Stimulated activated CD4-positive, alpha-beta T cell treated with anti-CD3 and anti-CD28 coated beads, Interleukin-2, amount 100 ng/mL, for 48 hours (primary cell): ENCODE data around the gene NHS.

ENCODE experiments used
- DNase-seq, 2 donors: peaks; one replicate each; pipeline ENCODE4 v3.0.0-alpha.2; 2020

The NHS gene

GRCh38 chrX:17456526-17456925 lies 81.5 kb downstream of the NHS start:
- DNase-seq: no peak

GRCh38 chrX:17459008-17459611 lies 84.1 kb downstream of the NHS start:
- DNase-seq: no peak

- DNase-seq: no peak
These were observed 84.7 kb downstream of the NHS start for GRCh38 chrX:17459661-17460060.

- DNase-seq: no peak
These were observed 87.9 kb downstream of the NHS start for GRCh38 chrX:17462881-17463280.

GRCh38 chrX:17464194-17464593 lies 89.2 kb downstream of the NHS start:
- no peak for DNase-seq

GRCh38 chrX:17465201-17465600 lies 90.2 kb downstream of the NHS start:
- no peak for DNase-seq

- DNase-seq: no peak
These were observed 90.8 kb downstream of the NHS start for GRCh38 chrX:17465802-17466201.

GRCh38 chrX:17470136-17470535 lies 95.1 kb downstream of the NHS start:
- DNase-seq: no peak

- DNase-seq: no peak
These were observed 96.1 kb downstream of the NHS start for GRCh38 chrX:17471121-17471520.

- DNase-seq: no peak
These were observed 96.9 kb downstream of the NHS start for GRCh38 chrX:17471861-17472260.

GRCh38 chrX:17472424-17472823 lies 97.4 kb downstream of the NHS start:
- DNase-seq: no peak

- DNase-seq: no peak
These were observed 98.0 kb downstream of the NHS start for GRCh38 chrX:17473021-17473420.

GRCh38 chrX:17474892-17475291 lies 99.9 kb downstream of the NHS start:
- no peak for DNase-seq

- no peak for DNase-seq
These were observed 100.6 kb downstream of the NHS start for GRCh38 chrX:17475449-17476217.

GRCh38 chrX:17476411-17476810 lies 101.4 kb downstream of the NHS start:
- DNase-seq: no peak

GRCh38 chrX:17481086-17481485 lies 106.1 kb downstream of the NHS start:
- DNase-seq: no peak

- DNase-seq: no peak
These were observed 109.6 kb downstream of the NHS start for GRCh38 chrX:17484592-17484991.

- no peak for DNase-seq
These were observed 110.4 kb downstream of the NHS start for GRCh38 chrX:17485391-17485790.

GRCh38 chrX:17488036-17488435 lies 113.0 kb downstream of the NHS start:
- no peak for DNase-seq

GRCh38 chrX:17494216-17494615 lies 119.2 kb downstream of the NHS start:
- DNase-seq: no peak

- DNase-seq: no peak
These were observed 120.1 kb downstream of the NHS start for GRCh38 chrX:17495052-17495451.

- no peak for DNase-seq
These were observed 121.4 kb downstream of the NHS start for GRCh38 chrX:17496407-17496806.

- DNase-seq: no peak
These were observed 122.2 kb downstream of the NHS start for GRCh38 chrX:17497193-17497592.

- no peak for DNase-seq
These were observed 124.5 kb downstream of the NHS start for GRCh38 chrX:17499512-17499911.

- DNase-seq: no peak
These were observed 125.2 kb downstream of the NHS start for GRCh38 chrX:17500145-17500579.
